ENCODE data around the gene CMPK2. TPM values are rescaled to one million over a fixed set of nuclear protein-coding genes. Genes with fewer than 3 reads are reported as not detected.

CMPK2 gene
- total and polyA plus RNA-seq, 9 of the 15 experiments (the other 6 are each of a cell fraction or from before 2014, with no cell fraction given): 2.6 to 10.5 (median 5.0) TPM

DNA sequence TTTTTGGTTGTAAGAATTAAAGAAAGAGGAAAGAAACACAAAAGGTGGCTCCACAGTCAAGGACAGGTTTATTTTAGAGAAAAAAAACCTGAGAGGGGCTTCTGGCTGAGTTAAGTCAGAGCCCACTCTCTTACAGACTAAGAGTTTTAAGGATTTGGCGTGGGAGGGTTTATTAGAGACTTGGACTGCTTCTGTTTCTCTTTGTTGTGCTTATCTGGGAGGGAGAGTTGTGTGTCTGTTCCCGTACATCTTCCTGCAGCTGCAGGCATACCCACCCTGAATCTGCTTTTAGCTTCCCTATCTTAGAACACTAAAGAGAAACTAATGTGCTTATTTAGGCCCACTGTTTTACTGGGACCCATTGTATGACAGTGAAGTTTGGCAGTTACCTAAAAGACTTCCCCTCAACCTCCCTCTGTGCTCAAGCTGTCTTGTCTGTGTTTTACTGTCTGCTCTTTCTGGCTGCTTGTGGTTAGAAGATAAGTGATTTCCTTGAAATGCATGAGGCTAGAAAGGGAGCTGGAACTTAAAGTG lies 14.6 kb upstream of the CMPK2 start (continued):
- TF ChIP-seq, protein P1, sequence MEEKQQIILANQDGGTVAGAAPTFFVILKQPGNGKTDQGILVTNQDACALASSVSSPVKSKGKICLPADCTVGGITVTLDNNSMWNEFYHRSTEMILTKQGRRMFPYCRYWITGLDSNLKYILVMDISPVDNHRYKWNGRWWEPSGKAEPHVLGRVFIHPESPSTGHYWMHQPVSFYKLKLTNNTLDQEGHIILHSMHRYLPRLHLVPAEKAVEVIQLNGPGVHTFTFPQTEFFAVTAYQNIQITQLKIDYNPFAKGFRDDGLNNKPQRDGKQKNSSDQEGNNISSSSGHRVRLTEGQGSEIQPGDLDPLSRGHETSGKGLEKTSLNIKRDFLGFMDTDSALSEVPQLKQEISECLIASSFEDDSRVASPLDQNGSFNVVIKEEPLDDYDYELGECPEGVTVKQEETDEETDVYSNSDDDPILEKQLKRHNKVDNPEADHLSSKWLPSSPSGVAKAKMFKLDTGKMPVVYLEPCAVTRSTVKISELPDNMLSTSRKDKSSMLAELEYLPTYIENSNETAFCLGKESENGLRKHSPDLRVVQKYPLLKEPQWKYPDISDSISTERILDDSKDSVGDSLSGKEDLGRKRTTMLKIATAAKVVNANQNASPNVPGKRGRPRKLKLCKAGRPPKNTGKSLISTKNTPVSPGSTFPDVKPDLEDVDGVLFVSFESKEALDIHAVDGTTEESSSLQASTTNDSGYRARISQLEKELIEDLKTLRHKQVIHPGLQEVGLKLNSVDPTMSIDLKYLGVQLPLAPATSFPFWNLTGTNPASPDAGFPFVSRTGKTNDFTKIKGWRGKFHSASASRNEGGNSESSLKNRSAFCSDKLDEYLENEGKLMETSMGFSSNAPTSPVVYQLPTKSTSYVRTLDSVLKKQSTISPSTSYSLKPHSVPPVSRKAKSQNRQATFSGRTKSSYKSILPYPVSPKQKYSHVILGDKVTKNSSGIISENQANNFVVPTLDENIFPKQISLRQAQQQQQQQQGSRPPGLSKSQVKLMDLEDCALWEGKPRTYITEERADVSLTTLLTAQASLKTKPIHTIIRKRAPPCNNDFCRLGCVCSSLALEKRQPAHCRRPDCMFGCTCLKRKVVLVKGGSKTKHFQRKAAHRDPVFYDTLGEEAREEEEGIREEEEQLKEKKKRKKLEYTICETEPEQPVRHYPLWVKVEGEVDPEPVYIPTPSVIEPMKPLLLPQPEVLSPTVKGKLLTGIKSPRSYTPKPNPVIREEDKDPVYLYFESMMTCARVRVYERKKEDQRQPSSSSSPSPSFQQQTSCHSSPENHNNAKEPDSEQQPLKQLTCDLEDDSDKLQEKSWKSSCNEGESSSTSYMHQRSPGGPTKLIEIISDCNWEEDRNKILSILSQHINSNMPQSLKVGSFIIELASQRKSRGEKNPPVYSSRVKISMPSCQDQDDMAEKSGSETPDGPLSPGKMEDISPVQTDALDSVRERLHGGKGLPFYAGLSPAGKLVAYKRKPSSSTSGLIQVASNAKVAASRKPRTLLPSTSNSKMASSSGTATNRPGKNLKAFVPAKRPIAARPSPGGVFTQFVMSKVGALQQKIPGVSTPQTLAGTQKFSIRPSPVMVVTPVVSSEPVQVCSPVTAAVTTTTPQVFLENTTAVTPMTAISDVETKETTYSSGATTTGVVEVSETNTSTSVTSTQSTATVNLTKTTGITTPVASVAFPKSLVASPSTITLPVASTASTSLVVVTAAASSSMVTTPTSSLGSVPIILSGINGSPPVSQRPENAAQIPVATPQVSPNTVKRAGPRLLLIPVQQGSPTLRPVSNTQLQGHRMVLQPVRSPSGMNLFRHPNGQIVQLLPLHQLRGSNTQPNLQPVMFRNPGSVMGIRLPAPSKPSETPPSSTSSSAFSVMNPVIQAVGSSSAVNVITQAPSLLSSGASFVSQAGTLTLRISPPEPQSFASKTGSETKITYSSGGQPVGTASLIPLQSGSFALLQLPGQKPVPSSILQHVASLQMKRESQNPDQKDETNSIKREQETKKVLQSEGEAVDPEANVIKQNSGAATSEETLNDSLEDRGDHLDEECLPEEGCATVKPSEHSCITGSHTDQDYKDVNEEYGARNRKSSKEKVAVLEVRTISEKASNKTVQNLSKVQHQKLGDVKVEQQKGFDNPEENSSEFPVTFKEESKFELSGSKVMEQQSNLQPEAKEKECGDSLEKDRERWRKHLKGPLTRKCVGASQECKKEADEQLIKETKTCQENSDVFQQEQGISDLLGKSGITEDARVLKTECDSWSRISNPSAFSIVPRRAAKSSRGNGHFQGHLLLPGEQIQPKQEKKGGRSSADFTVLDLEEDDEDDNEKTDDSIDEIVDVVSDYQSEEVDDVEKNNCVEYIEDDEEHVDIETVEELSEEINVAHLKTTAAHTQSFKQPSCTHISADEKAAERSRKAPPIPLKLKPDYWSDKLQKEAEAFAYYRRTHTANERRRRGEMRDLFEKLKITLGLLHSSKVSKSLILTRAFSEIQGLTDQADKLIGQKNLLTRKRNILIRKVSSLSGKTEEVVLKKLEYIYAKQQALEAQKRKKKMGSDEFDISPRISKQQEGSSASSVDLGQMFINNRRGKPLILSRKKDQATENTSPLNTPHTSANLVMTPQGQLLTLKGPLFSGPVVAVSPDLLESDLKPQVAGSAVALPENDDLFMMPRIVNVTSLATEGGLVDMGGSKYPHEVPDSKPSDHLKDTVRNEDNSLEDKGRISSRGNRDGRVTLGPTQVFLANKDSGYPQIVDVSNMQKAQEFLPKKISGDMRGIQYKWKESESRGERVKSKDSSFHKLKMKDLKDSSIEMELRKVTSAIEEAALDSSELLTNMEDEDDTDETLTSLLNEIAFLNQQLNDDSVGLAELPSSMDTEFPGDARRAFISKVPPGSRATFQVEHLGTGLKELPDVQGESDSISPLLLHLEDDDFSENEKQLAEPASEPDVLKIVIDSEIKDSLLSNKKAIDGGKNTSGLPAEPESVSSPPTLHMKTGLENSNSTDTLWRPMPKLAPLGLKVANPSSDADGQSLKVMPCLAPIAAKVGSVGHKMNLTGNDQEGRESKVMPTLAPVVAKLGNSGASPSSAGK (IDR thresholded peaks at IDR 0.05): peak; percentile 45
- TF ChIP-seq KDM1A (IDR thresholded peaks at IDR 0.05) (peak; percentile 85 to 88; a peak in 3 of 4 replicates), NFXL1 (CRISPR knock-in tag; IDR thresholded peaks at IDR 0.05) (no peak), KAT8 (IDR thresholded peaks at IDR 0.05; ENCODE audit: low read depth) (no peak), TEAD1 (CRISPR knock-in tag; IDR thresholded peaks at IDR 0.05) (peak in 1 of 2 experiments; percentile 4; a peak in 1 of 4 replicates), ZSCAN29 (IDR thresholded peaks at IDR 0.05) (no peak), SMARCE1 (IDR thresholded peaks at IDR 0.05) (peak; percentile 93), SIN3A (IDR thresholded peaks at IDR 0.05; ENCODE audit: borderline replicate concordance in 2 of 2, control insufficient read depth in 1 of 2, low read depth in 2 of 2, low read length in 2 of 2) (no peak), TCF3 (CRISPR knock-in tag; IDR thresholded peaks at IDR 0.05) (peak; percentile 96)
- TF ChIP-seq, protein P2, sequence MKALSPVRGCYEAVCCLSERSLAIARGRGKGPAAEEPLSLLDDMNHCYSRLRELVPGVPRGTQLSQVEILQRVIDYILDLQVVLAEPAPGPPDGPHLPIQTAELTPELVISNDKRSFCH (CRISPR knock-in tag; IDR thresholded peaks at IDR 0.05): no peak
- TF ChIP-seq, protein P2 (tag; IDR thresholded peaks at IDR 0.05): peak; percentile 75; the same call in 1 of the 2 replicates
- TF ChIP-seq, protein P3, sequence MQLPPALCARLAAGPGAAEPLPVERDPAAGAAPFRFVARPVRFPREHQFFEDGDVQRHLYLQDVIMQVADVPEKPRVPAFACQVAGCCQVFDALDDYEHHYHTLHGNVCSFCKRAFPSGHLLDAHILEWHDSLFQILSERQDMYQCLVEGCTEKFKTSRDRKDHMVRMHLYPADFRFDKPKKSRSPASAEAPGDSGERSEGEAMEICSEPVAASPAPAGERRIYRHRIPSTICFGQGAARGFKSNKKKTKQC (CRISPR knock-in tag; IDR thresholded peaks at IDR 0.05): no peak
- TF ChIP-seq, protein P4, sequence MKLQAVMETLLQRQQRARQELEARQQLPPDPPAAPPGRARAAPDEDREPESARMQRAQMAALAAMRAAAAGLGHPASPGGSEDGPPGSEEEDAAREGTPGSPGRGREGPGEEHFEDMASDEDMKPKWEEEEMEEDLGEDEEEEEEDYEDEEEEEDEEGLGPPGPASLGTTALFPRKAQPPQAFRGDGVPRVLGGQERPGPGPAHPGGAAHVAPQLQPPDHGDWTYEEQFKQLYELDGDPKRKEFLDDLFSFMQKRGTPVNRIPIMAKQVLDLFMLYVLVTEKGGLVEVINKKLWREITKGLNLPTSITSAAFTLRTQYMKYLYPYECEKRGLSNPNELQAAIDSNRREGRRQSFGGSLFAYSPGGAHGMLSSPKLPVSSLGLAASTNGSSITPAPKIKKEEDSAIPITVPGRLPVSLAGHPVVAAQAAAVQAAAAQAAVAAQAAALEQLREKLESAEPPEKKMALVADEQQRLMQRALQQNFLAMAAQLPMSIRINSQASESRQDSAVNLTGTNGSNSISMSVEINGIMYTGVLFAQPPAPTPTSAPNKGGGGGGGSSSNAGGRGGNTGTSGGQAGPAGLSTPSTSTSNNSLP (IDR thresholded peaks at IDR 0.05; ENCODE audit: borderline replicate concordance, low read depth, low read length): no peak

All from K562 (cell line).